HepG2 (cell line): ENCODE results near the gene VPS18. TPM values are rescaled to one million over a fixed set of nuclear protein-coding genes. Genes with fewer than 3 reads are reported as not detected.

Source experiments
- HNRNPL ChIP-seq: fragments of 200-400 bp; formaldehyde crosslinking; IDR thresholded peaks from 2 replicates; pipeline ENCODE4 v1.6.1; 2017; ENCODE audit warnings: mild to moderate bottlenecking, low read depth, low read length
- RFXANK ChIP-seq: IDR thresholded peaks from 2 replicates; pipeline ENCODE4 v1.6.1; 2016
- SALL1 ChIP-seq: sonication (generic); formaldehyde crosslinking; IDR thresholded peaks from 2 replicates; pipeline ENCODE4 v1.8.0; 2022; ENCODE audit warnings: mild to moderate bottlenecking, missing genetic modification reagents
- ZBTB38 ChIP-seq: sonication (generic); formaldehyde crosslinking; IDR thresholded peaks from 2 replicates; pipeline ENCODE4 v1.5.1; 2020; ENCODE audit warnings: mild to moderate bottlenecking, missing genetic modification reagents
- ZFX ChIP-seq: sonication (generic); formaldehyde crosslinking; IDR thresholded peaks from 2 replicates; pipeline ENCODE4 v1.4.0; 2020; ENCODE audit warnings: mild to moderate bottlenecking, low read depth, missing genetic modification reagents, moderate library complexity
- ZNF367 ChIP-seq: sonication (generic); formaldehyde crosslinking; IDR thresholded peaks from 2 replicates; pipeline ENCODE4 v1.4.0; 2020; ENCODE audit warnings: missing genetic modification reagents, borderline replicate concordance
- ZNF407 ChIP-seq: sonication (generic); formaldehyde crosslinking; IDR thresholded peaks from one replicate; pipeline ENCODE4 v1.5.1; 2020; ENCODE audit warnings: mild to moderate bottlenecking, missing genetic modification reagents; ENCODE audit errors: not compliant biosample characterization
- ZNF687 ChIP-seq: sonication (generic); formaldehyde crosslinking; IDR thresholded peaks from 2 replicates; pipeline ENCODE4 v1.5.1; 2020; ENCODE audit warnings: mild to moderate bottlenecking, missing genetic modification reagents, moderate library complexity
- polyA plus RNA-seq, 8 experiments: library from polyadenylated mRNA; depleted of rRNA in 3 of 8; stranded (reverse) in 7 of 8; unstranded in 1 of 8; fragments of >200 nt; fragmentation: Illumina TruSeq in 4 of 8; extraction: Trizol in 4 of 8; gene quantifications; 2 replicates each; pipeline versions ENCODE4 v1.2.1 to v1.2.3, GENCODE V29; 2011 to 2016; ENCODE audit warnings: low read depth in 4 of 8, missing spikeins in 1 of 8, mixed read lengths in 1 of 8; ENCODE audit not compliant: insufficient read depth in 1 of 8
- total RNA-seq, 5 experiments: library from RNA; depleted of rRNA; stranded (reverse); fragments of >200 nt; fragmentation: Illumina TruSeq; extraction: Trizol; gene quantifications; 2 replicates each; pipeline ENCODE4 v1.2.3, GENCODE V29; 2016; ENCODE audit warnings: low read depth in 1 of 5

The VPS18 gene
- total and polyA plus RNA-seq, 2 of the 13 experiments (the other 11 are each of a cell fraction or from before 2014, with no cell fraction given) = 5.8 to 17.0 TPM

- TF ChIP-seq SALL1 = 0 out of 2 replicates have a peak, but pooled peaks have one; percentile 5
- TF ChIP-seq RFXANK (CRISPR knock-in tag) = no peak
- no peak; the same call in 1 of the 2 replicates for TF ChIP-seq ZFX (CRISPR knock-in tag)
- TF ChIP-seq ZNF687 = peak; percentile 93
- TF ChIP-seq ZNF367 = no peak
- peak; percentile 62 for TF ChIP-seq ZNF407 (CRISPR knock-in tag)
- TF ChIP-seq HNRNPL = peak; percentile 46; the same call in 1 of the 2 replicates
- peak; percentile 68; the same call in 1 of the 2 replicates for TF ChIP-seq ZBTB38 (CRISPR knock-in tag)
Measured at GRCh38 chr15:40936234-40936708, 42.0 kb downstream of the VPS18 start (continued).
